GM12878 (cell line): ENCODE measurements around the gene HHIP. TPM values are rescaled to one million over a fixed set of nuclear protein-coding genes. Genes with fewer than 3 reads are reported as not detected.

Experiments
- ATAC-seq: fragments of 200-7000 bp; cut with Tn5 transposase; 3 replicates; pipeline ENCODE4 v1.9.1; 2020; ENCODE audit warnings: mild to moderate bottlenecking, moderate library complexity
- BruUV-seq: library from RNA; stranded (reverse); fragments of 400-500 nt; replicated peaks from 2 replicates; lab custom pipeline; 2021; lab: Mats Ljungman, UMichigan
- CTCF ChIA-PET: fragments of 300-600 bp; sonication (Branson Sonifier 250); formaldehyde crosslinking; extraction: SDS; loops from one replicate; lab custom pipeline; 2021; ENCODE audit warnings: inconsistent platforms; lab: Yijun Ruan, JAX
- POLR2A ChIA-PET: fragments of 350-600 bp; formaldehyde crosslinking; extraction: SDS; loops from one replicate; lab custom pipeline; 2021; ENCODE audit warnings: inconsistent platforms; lab: Charles Lee
- RAD21 ChIA-PET: fragments of 300-600 bp; sonication (Branson Sonifier 250); formaldehyde crosslinking; loops from one replicate; lab custom pipeline; 2023; ENCODE audit warnings: antibody characterized with exemption; ENCODE audit not compliant: unreplicated experiment; lab: Charles Lee
- SMC1A ChIA-PET: fragments of 300-600 bp; sonication (Branson Sonifier 250); formaldehyde crosslinking; loops from one replicate; lab custom pipeline; 2023; ENCODE audit not compliant: unreplicated experiment, uncharacterized antibody; lab: Charles Lee
- DNase-seq: peaks from one replicate; pipeline ENCODE4 v3.0.0-alpha.2; 2011; ENCODE audit warnings: low read depth, low spot score
- FAIRE-seq: peaks from 3 replicates; lab custom pipeline; 2011; peaks lifted over from hg19 to GRCh38; lab: Jason Lieb, UNC
- H2AFZ ChIP-seq: 2 replicates; pipeline ENCODE4 v1.6.0; 2011; ENCODE audit warnings: low read depth, low read length, control low read depth; ENCODE audit not compliant: control insufficient read depth
- H3K27ac ChIP-seq: 2 replicates; pipeline ENCODE4 v1.5.1; 2011; ENCODE audit warnings: control low read depth; ENCODE audit not compliant: control insufficient read depth, insufficient read depth
- H3K27me3 ChIP-seq, 2 experiments: replicated peaks in 1 of 2; 2 replicates each; pipeline versions ENCODE4 v1.6.0 to v1.6.1; 2011; ENCODE audit warnings: low read length in 1 of 2; ENCODE audit not compliant: control insufficient read depth in 2 of 2, insufficient read depth in 2 of 2
- H3K36me3 ChIP-seq, 2 experiments: 2 replicates each; pipeline ENCODE4 v1.5.1; 2011; ENCODE audit warnings: low read length in 1 of 2; ENCODE audit not compliant: control insufficient read depth in 2 of 2, insufficient read depth in 2 of 2
- H3K4me1 ChIP-seq: 2 replicates; pipeline ENCODE4 v1.6.1; 2011; ENCODE audit warnings: mild to moderate bottlenecking, low read length, moderate library complexity, mixed read lengths; ENCODE audit not compliant: control insufficient read depth, insufficient read depth
- H3K4me2 ChIP-seq: 2 replicates; pipeline ENCODE4 v1.6.0; 2011; ENCODE audit warnings: control low read depth; ENCODE audit not compliant: control insufficient read depth, insufficient read depth
- H3K4me3 ChIP-seq: fragments of 200-600 bp; sonication (generic); 2 replicates; pipeline ENCODE4 v1.5.1; 2016
- H3K79me2 ChIP-seq: 2 replicates; pipeline ENCODE4 v1.6.0; 2011; ENCODE audit warnings: low read length; ENCODE audit not compliant: control insufficient read depth, insufficient read depth
- H3K9ac ChIP-seq: 2 replicates; pipeline ENCODE4 v1.8.0; 2011; ENCODE audit warnings: low read length, control low read depth, mixed read lengths; ENCODE audit not compliant: control insufficient read depth, insufficient read depth
- H3K9me3 ChIP-seq: replicated peaks from 3 replicates; pipeline ENCODE4 v1.5.1; 2011; ENCODE audit warnings: mild to moderate bottlenecking, low read length; ENCODE audit not compliant: control insufficient read depth, insufficient read depth
- H4K20me1 ChIP-seq: 2 replicates; pipeline ENCODE4 v1.6.0; 2011; ENCODE audit not compliant: control insufficient read depth, insufficient read depth
- KDM1A ChIP-seq: fragments of 200-600 bp; sonication (generic); IDR thresholded peaks from 2 replicates; pipeline ENCODE4 v1.6.1; 2016; ENCODE audit warnings: borderline replicate concordance
- NFYA ChIP-seq: IDR thresholded peaks from 2 replicates; pipeline ENCODE4 v1.6.1; 2011; ENCODE audit warnings: low read depth, mild to moderate bottlenecking, low read length, improper control_type of control experiment, borderline replicate concordance
- NR2F1 ChIP-seq: fragments of 450-650 bp; conservative IDR thresholded peaks from 2 replicates; pipeline ENCODE4 v1.6.1; 2017; ENCODE audit warnings: mild to moderate bottlenecking
- RUNX3 ChIP-seq: IDR thresholded peaks from 2 replicates; pipeline ENCODE4 v1.6.1; 2012; ENCODE audit warnings: low read length, inconsistent platforms
- ZBED1 ChIP-seq: IDR thresholded peaks from 2 replicates; pipeline ENCODE4 v1.6.1; 2016; ENCODE audit warnings: borderline replicate concordance
- WGBS: methylation state at CpG from one replicate; pipeline ENCODE4 v1.1.6; 2016; ENCODE audit warnings: low lambda C conversion rate; ENCODE audit not compliant: insufficient replicate concordance, insufficient coverage; ENCODE audit errors: missing lambda C conversion rate; 5-methylcytosine and 5-hydroxymethylcytosine counted together
- in situ Hi-C: fragments of 300-500 bp; cut with MboI; formaldehyde crosslinking; loops from 9 replicates; pipeline ENCODE4 v1.14.3; 2018; ENCODE audit warnings: mixed read lengths
- intact Hi-C: fragments of 100-400 bp; cut with micrococcal nuclease; formaldehyde crosslinking; loops from one replicate; pipeline ENCODE4 v1.14.2; 2022; ENCODE audit not compliant: unreplicated experiment
- polyA plus RNA-seq, 11 experiments: library from polyadenylated mRNA; depleted of rRNA in 4 of 11; unstranded in 6 of 11; stranded (reverse) in 5 of 11; fragments of >200 nt; fragmentation: Nextera tagmentation in 4 of 11; fragmentation: Illumina TruSeq in 1 of 11; extraction: Ambion mirVana in 4 of 11; extraction: Trizol in 1 of 11; gene quantifications; 1 replicate in 1 of 11; 2 replicates in 10 of 11; pipeline versions ENCODE4 v1.2.1 to v1.2.3, GENCODE V29; 2011 to 2016; ENCODE audit warnings: inconsistent platforms in 2 of 11, missing spikeins in 2 of 11, low read depth in 1 of 11
- total RNA-seq, 4 experiments: library from RNA; depleted of rRNA in 3 of 4; stranded (reverse); fragments of >200 nt in 3 of 4; fragmentation: Illumina TruSeq in 1 of 4; extraction: Trizol in 1 of 4; gene quantifications; 2 replicates each; pipeline versions ENCODE4 v1.2.1 to v1.2.3, GENCODE V29; 2013 to 2021
- TF ChIP-seq, protein P1 (sequence below): fragments of 450-650 bp; IDR thresholded peaks from 2 replicates; pipeline ENCODE4 v1.6.1; 2018; ENCODE audit warnings: mild to moderate bottlenecking, low read depth, moderate library complexity; ENCODE audit not compliant: partially characterized antibody
- TF ChIP-seq, protein P2 (sequence below): IDR thresholded peaks from 2 replicates; pipeline ENCODE4 v1.6.1; 2011; ENCODE audit warnings: borderline replicate concordance, low read depth, mild to moderate bottlenecking, moderate library complexity, mixed read lengths, low read length; ENCODE audit not compliant: insufficient read depth; ENCODE audit errors: extremely low read length

Gene HHIP
- total and polyA plus RNA-seq, 10 of the 15 experiments (the other 5 are each of a cell fraction or from before 2014, with no cell fraction given): 0.06 to 0.56 (median 0.24) TPM; not detected in 1

DNA sequence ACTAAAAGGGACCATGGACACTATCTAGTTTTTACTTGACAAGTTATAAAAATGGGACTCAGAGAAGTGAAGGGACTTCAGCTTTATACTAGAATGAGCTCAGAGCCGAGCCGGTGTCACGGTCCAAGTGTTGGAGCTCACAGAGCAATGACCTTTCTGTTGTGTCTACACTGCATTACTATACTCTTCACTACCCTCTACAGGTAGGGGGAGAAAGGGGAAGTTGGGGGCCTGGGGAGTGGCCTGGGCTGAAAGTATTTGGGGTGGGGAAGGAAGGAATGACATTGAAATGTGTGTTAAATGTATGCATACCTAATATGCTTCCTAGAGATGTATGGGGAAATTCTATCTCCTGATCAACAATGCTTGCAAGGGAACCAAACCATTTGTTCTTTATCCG is 48.8 kb upstream of the HHIP start:
- H3K36me3 ChIP-seq: no peaks in the 10 kb centered on the region
- H3K9me3 ChIP-seq: no peaks in the 10 kb centered on the region
- intact Hi-C loops: no loop called here
- ATAC-seq (peak; percentile 38; the same call in 2 of the 3 replicates), FAIRE-seq (no peak), DNase-seq (no peak)
- ChIA-PET POLR2A (no interaction called here), SMC1A (no interaction called here), CTCF (no interaction called here), RAD21 (no interaction called here)
- 42% methylated on average over 4 of the region's 4 CpGs for WGBS
- TF ChIP-seq ZBED1 (no peak), KDM1A (no peak), NFYA (no peak), NR2F1 (no peak), RUNX3 (no peak)
- TF ChIP-seq, protein P1, sequence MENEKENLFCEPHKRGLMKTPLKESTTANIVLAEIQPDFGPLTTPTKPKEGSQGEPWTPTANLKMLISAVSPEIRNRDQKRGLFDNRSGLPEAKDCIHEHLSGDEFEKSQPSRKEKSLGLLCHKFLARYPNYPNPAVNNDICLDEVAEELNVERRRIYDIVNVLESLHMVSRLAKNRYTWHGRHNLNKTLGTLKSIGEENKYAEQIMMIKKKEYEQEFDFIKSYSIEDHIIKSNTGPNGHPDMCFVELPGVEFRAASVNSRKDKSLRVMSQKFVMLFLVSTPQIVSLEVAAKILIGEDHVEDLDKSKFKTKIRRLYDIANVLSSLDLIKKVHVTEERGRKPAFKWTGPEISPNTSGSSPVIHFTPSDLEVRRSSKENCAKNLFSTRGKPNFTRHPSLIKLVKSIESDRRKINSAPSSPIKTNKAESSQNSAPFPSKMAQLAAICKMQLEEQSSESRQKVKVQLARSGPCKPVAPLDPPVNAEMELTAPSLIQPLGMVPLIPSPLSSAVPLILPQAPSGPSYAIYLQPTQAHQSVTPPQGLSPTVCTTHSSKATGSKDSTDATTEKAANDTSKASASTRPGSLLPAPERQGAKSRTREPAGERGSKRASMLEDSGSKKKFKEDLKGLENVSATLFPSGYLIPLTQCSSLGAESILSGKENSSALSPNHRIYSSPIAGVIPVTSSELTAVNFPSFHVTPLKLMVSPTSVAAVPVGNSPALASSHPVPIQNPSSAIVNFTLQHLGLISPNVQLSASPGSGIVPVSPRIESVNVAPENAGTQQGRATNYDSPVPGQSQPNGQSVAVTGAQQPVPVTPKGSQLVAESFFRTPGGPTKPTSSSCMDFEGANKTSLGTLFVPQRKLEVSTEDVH: no peak
- TF ChIP-seq, protein P2, sequence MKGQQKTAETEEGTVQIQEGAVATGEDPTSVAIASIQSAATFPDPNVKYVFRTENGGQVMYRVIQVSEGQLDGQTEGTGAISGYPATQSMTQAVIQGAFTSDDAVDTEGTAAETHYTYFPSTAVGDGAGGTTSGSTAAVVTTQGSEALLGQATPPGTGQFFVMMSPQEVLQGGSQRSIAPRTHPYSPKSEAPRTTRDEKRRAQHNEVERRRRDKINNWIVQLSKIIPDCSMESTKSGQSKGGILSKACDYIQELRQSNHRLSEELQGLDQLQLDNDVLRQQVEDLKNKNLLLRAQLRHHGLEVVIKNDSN: no peak
- in situ Hi-C loops: no loop called here
- no peak overlapping the region for H2AFZ ChIP-seq
- no peak overlapping the region for H3K27ac ChIP-seq
- no peaks in the 10 kb centered on the region for H4K20me1 ChIP-seq
- no peaks in the 10 kb centered on the region; a peak in 1 of 4 replicates for H3K27me3 ChIP-seq
- H3K4me1 ChIP-seq: no peaks in the 10 kb centered on the region
- no peak overlapping the region for H3K4me3 ChIP-seq
- no peak overlapping the region for H3K4me2 ChIP-seq
- BruUV-seq: no TSS peak
- H3K9ac ChIP-seq: no peak overlapping the region
- no peaks in the 10 kb centered on the region for H3K79me2 ChIP-seq
